ENCODE data around the gene RILP.
"Not testable (repeated sequence)": the region's sequence is repeated elsewhere in the genome, so short reads cannot be mapped to it uniquely, and the experiment has no call there.

Gene RILP

GRCh38 chr17:1649844-1650501 is at the start of gene RILP:
TSS of gene RILP (minus strand) at chr17:1649866. CDS start at chr17:1649804, 62 bp downstream.
- peaks cover 8% of the 10 kb centered on the region for H3K36me3 ChIP-seq (ENCODE audit: control insufficient read depth, insufficient read depth, low read length)
- peak within 1 kb of the TSS; percentile 28 for H3K4me3 ChIP-seq (ENCODE audit: low read length)
- no peaks in the 10 kb centered on the region for H3K27me3 ChIP-seq (ENCODE audit: control insufficient read depth, insufficient read depth, low read length)
- peaks cover 33% of the 10 kb centered on the region for H3K4me1 ChIP-seq (ENCODE audit: control insufficient read depth, insufficient read depth, low read length)
- H3K9ac ChIP-seq (ENCODE audit: low read length), result peak within 1 kb of the TSS; percentile 77
- H3K9me3 ChIP-seq (ENCODE audit: control insufficient read depth, low read length), result no peaks in the 10 kb centered on the region

- H3K4me1 ChIP-seq (ENCODE audit: control insufficient read depth, insufficient read depth, low read length), result no peaks in the 10 kb centered on the region
- H3K9ac ChIP-seq (ENCODE audit: low read length), result no peak overlapping the region
- H3K4me3 ChIP-seq (ENCODE audit: low read length), result no peak overlapping the region
- no peaks in the 10 kb centered on the region for H3K9me3 ChIP-seq (ENCODE audit: control insufficient read depth, low read length)
- no peaks in the 10 kb centered on the region for H3K36me3 ChIP-seq (ENCODE audit: control insufficient read depth, insufficient read depth, low read length)
- no peaks in the 10 kb centered on the region for H3K27me3 ChIP-seq (ENCODE audit: control insufficient read depth, insufficient read depth, low read length)
These were observed 48.0 kb upstream of the RILP start for GRCh38 chr17:1697681-1698080.

GRCh38 chr17:1695365-1695764 is 45.7 kb upstream of the RILP start:
- no peak overlapping the region for H3K4me3 ChIP-seq (ENCODE audit: low read length)
- no peak overlapping the region for H3K9ac ChIP-seq (ENCODE audit: low read length)
- no peaks in the 10 kb centered on the region for H3K36me3 ChIP-seq (ENCODE audit: control insufficient read depth, insufficient read depth, low read length)
- no peaks in the 10 kb centered on the region for H3K9me3 ChIP-seq (ENCODE audit: control insufficient read depth, low read length)
- no peaks in the 10 kb centered on the region for H3K4me1 ChIP-seq (ENCODE audit: control insufficient read depth, insufficient read depth, low read length)
- H3K27me3 ChIP-seq (ENCODE audit: control insufficient read depth, insufficient read depth, low read length), result no peaks in the 10 kb centered on the region

GRCh38 chr17:1693339-1693738 is 43.7 kb upstream of the RILP start:
- Histone ChIP-seq H3K27me3 (ENCODE audit: control insufficient read depth, insufficient read depth, low read length) (no peaks in the 10 kb centered on the region), H3K4me1 (ENCODE audit: control insufficient read depth, insufficient read depth, low read length) (no peaks in the 10 kb centered on the region), H3K9ac (ENCODE audit: low read length) (no peak overlapping the region), H3K36me3 (ENCODE audit: control insufficient read depth, insufficient read depth, low read length) (no peaks in the 10 kb centered on the region), H3K9me3 (ENCODE audit: control insufficient read depth, low read length) (no peaks in the 10 kb centered on the region), H3K4me3 (ENCODE audit: low read length) (no peak overlapping the region)

GRCh38 chr17:1690544-1691221 is 41.0 kb upstream of the RILP start:
- Histone ChIP-seq H3K4me1 (ENCODE audit: control insufficient read depth, insufficient read depth, low read length) (no peaks in the 10 kb centered on the region), H3K9ac (ENCODE audit: low read length) (no peak overlapping the region), H3K27me3 (ENCODE audit: control insufficient read depth, insufficient read depth, low read length) (no peaks in the 10 kb centered on the region), H3K9me3 (ENCODE audit: control insufficient read depth, low read length) (no peaks in the 10 kb centered on the region), H3K4me3 (ENCODE audit: low read length) (no peak overlapping the region), H3K36me3 (ENCODE audit: control insufficient read depth, insufficient read depth, low read length) (no peaks in the 10 kb centered on the region)

- not testable (repeated sequence) for H3K4me3 ChIP-seq (ENCODE audit: low read length); H3K9me3 ChIP-seq (ENCODE audit: control insufficient read depth, low read length); H3K27me3 ChIP-seq (ENCODE audit: control insufficient read depth, insufficient read depth, low read length); H3K9ac ChIP-seq (ENCODE audit: low read length); H3K4me1 ChIP-seq (ENCODE audit: control insufficient read depth, insufficient read depth, low read length); H3K36me3 ChIP-seq (ENCODE audit: control insufficient read depth, insufficient read depth, low read length)
These were observed 38.7 kb upstream of the RILP start for GRCh38 chr17:1688405-1688804.

GRCh38 chr17:1686086-1686485 is 36.4 kb upstream of the RILP start:
- Histone ChIP-seq H3K36me3 (ENCODE audit: control insufficient read depth, insufficient read depth, low read length) (peaks cover 11% of the 10 kb centered on the region), H3K27me3 (ENCODE audit: control insufficient read depth, insufficient read depth, low read length) (no peaks in the 10 kb centered on the region), H3K9ac (ENCODE audit: low read length) (no peak overlapping the region), H3K4me3 (ENCODE audit: low read length) (no peak overlapping the region), H3K4me1 (ENCODE audit: control insufficient read depth, insufficient read depth, low read length) (peaks cover 7% of the 10 kb centered on the region), H3K9me3 (ENCODE audit: control insufficient read depth, low read length) (no peaks in the 10 kb centered on the region)

GRCh38 chr17:1684378-1685189 is 34.9 kb upstream of the RILP start, which contains the start of gene PRPF8:
TSS of gene PRPF8 (minus strand) at chr17:1684867. CDS start at chr17:1684571, 296 bp downstream.
- H3K4me3 ChIP-seq (ENCODE audit: low read length), result peak within 1 kb of the TSS; percentile 90
- H3K27me3 ChIP-seq (ENCODE audit: control insufficient read depth, insufficient read depth, low read length), result no peaks in the 10 kb centered on the region
- H3K9ac ChIP-seq (ENCODE audit: low read length), result peak within 1 kb of the TSS; percentile 93

GRCh38 chr17:1683459-1683858 is 33.8 kb upstream of the RILP start:
- Histone ChIP-seq H3K36me3 (ENCODE audit: control insufficient read depth, insufficient read depth, low read length) (peaks cover 31% of the 10 kb centered on the region), H3K9ac (ENCODE audit: low read length) (peak overlapping the region; percentile 93), H3K4me1 (ENCODE audit: control insufficient read depth, insufficient read depth, low read length) (peaks cover 7% of the 10 kb centered on the region), H3K9me3 (ENCODE audit: control insufficient read depth, low read length) (no peaks in the 10 kb centered on the region), H3K27me3 (ENCODE audit: control insufficient read depth, insufficient read depth, low read length) (no peaks in the 10 kb centered on the region), H3K4me3 (ENCODE audit: low read length) (peak overlapping the region; percentile 27)

More at GRCh38 chr17:1684378-1685189, 34.9 kb upstream of the RILP start, which contains the start of gene PRPF8:
- Histone ChIP-seq H3K4me1 (ENCODE audit: control insufficient read depth, insufficient read depth, low read length) (peaks cover 7% of the 10 kb centered on the region), H3K9me3 (ENCODE audit: control insufficient read depth, low read length) (no peaks in the 10 kb centered on the region), H3K36me3 (ENCODE audit: control insufficient read depth, insufficient read depth, low read length) (peaks cover 24% of the 10 kb centered on the region)

- peaks cover 68% of the 10 kb centered on the region for H3K36me3 ChIP-seq (ENCODE audit: control insufficient read depth, insufficient read depth, low read length)
These were observed 26.7 kb upstream of the RILP start for GRCh38 chr17:1676401-1676800.

GRCh38 chr17:1673041-1673785 is 23.5 kb upstream of the RILP start:
- Histone ChIP-seq H3K9me3 (ENCODE audit: control insufficient read depth, low read length) (no peaks in the 10 kb centered on the region), H3K36me3 (ENCODE audit: control insufficient read depth, insufficient read depth, low read length) (peaks cover 49% of the 10 kb centered on the region), H3K4me1 (ENCODE audit: control insufficient read depth, insufficient read depth, low read length) (no peaks in the 10 kb centered on the region), H3K9ac (ENCODE audit: low read length) (no peak overlapping the region), H3K27me3 (ENCODE audit: control insufficient read depth, insufficient read depth, low read length) (no peaks in the 10 kb centered on the region), H3K4me3 (ENCODE audit: low read length) (no peak overlapping the region)

More at GRCh38 chr17:1676401-1676800, 26.7 kb upstream of the RILP start:
- H3K4me1 ChIP-seq (ENCODE audit: control insufficient read depth, insufficient read depth, low read length), result no peaks in the 10 kb centered on the region
- H3K9me3 ChIP-seq (ENCODE audit: control insufficient read depth, low read length), result no peaks in the 10 kb centered on the region
- no peak overlapping the region for H3K4me3 ChIP-seq (ENCODE audit: low read length)
- no peaks in the 10 kb centered on the region for H3K27me3 ChIP-seq (ENCODE audit: control insufficient read depth, insufficient read depth, low read length)
- no peak overlapping the region for H3K9ac ChIP-seq (ENCODE audit: low read length)

Measured in mucosa of stomach (tissue), 1 donor.